ENCODE data around the gene TLR1. TPM values are rescaled to one million over a fixed set of nuclear protein-coding genes. Genes with fewer than 3 reads are reported as not detected.

TLR1 gene
- total RNA-seq, 2 donors from 2014 or later, result 3.6 to 8.9 TPM

DNA sequence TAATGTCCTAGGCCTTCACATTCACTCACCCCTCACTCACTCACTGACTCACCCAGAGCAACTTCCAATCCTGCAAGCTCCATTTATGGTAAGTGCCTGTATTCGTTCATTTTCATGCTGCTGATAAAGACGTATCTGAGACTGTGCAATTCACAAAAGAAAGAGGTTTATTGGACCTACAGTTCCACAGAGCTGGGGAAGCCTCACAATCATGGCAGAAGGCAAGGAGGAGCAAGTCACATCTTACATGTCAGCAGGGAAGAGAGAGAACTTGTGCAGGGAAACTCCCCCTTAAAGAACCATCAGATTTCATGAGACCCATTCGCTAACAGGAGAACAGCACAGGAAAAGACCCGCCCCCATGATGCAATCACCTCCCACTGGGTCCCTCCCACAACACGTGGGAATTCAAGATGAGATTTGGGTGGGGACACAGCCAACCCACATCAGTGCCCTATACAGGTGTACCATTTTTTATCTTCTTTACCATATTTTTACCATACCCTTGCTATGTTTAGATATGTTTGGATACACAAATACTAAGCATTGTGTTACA is 18.2 kb upstream of the TLR1 start:
- no peaks in the 10 kb centered on the region for H3K4me1 ChIP-seq
- no peak for DNase-seq (ENCODE audit: low spot score)
- no peaks in the 10 kb centered on the region for H3K36me3 ChIP-seq
- H3K4me3 ChIP-seq, result no peak overlapping the region
- H3K27me3 ChIP-seq, result no peaks in the 10 kb centered on the region
- no peak for TF ChIP-seq CTCF (IDR thresholded peaks at IDR 0.05)
- H3K27ac ChIP-seq, result no peak overlapping the region
- H3K9me3 ChIP-seq, result no peaks in the 10 kb centered on the region

DNA sequence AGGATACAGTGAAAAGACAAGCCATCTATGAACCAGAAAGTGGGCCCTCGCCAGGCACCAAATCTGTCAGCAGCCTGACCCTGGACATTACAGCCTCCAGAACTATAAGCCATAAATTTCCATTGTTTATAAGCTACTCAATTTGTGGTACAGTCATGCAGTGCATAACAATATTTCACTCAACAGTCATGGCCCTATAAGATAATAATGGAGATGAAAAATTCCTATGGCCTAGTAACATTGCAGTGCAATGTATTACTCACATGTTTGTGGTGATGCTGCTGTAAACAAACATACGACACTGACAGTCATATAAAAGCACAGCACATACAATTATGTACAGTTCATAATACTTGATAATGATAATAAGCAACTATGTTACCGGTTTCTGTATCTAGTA is 17.1 kb upstream of the TLR1 start:
- Histone ChIP-seq H3K4me1 (no peaks in the 10 kb centered on the region), H3K27ac (no peak overlapping the region), H3K36me3 (no peaks in the 10 kb centered on the region), H3K4me3 (no peak overlapping the region), H3K27me3 (no peaks in the 10 kb centered on the region), H3K9me3 (no peaks in the 10 kb centered on the region)
- no peak for TF ChIP-seq CTCF (IDR thresholded peaks at IDR 0.05)
- DNase-seq (ENCODE audit: low spot score), result no peak

GRCh38 chr4:38820329-38821061 is 15.9 kb upstream of the TLR1 start:
- no peak overlapping the region for H3K27ac ChIP-seq
- TF ChIP-seq CTCF (IDR thresholded peaks at IDR 0.05), result no peak
- DNase-seq (ENCODE audit: low spot score), result no peak
- H3K4me3 ChIP-seq, result no peak overlapping the region
- H3K27me3 ChIP-seq, result no peaks in the 10 kb centered on the region
- H3K4me1 ChIP-seq, result no peaks in the 10 kb centered on the region
- no peaks in the 10 kb centered on the region for H3K36me3 ChIP-seq
- H3K9me3 ChIP-seq, result no peaks in the 10 kb centered on the region

DNA sequence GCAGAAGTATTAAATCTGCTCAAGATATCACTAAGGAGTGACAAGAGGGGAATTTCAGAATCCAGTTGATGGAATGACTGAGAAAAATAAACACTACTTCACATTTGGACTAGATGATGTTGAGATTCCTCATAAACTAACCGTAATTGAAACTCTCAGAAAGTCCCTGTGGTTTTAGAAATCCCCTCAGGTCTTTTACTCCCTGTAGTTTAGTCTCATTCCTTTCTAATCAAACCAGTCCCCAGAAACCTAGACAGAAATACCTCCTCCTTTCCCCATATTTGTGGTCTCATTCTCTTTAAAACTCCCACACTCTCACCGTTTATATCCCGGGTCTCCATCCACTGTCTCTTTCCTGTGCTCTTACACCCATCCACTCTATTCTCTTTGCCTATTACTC is 15.0 kb upstream of the TLR1 start:
- Histone ChIP-seq H3K4me3 (no peak overlapping the region), H3K4me1 (no peaks in the 10 kb centered on the region), H3K27me3 (no peaks in the 10 kb centered on the region), H3K9me3 (no peaks in the 10 kb centered on the region), H3K27ac (no peak overlapping the region), H3K36me3 (no peaks in the 10 kb centered on the region)
- TF ChIP-seq CTCF (IDR thresholded peaks at IDR 0.05), result no peak
- DNase-seq (ENCODE audit: low spot score), result no peak

DNA sequence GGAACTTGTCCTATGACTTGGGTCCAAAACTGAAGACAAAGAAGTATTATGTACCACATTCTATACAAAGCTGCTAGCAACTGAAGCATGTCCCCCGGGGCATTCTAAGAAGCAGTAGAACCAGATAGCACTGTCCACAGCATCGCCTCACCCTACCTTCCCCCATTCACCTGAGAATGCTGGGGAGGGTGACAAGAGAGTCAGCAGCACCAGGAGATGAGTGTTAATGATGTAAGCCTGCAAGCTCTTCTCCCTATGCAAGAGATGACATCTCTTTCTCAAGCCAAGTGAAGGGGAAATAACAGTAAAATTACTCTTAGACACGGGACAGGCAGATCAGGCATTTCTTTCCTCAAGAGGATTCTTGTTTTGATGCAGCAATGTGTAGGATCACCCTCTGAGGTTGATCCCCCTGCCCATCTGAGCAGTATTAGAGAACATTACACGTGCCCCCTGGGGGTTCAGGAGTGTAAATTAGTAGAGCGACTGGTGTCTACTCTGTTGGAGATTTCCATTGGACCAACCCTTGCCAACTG is 13.9 kb upstream of the TLR1 start:
- H3K9me3 ChIP-seq, result no peaks in the 10 kb centered on the region
- H3K27ac ChIP-seq, result no peak overlapping the region
- TF ChIP-seq CTCF (IDR thresholded peaks at IDR 0.05), result no peak
- no peak overlapping the region for H3K4me3 ChIP-seq
- H3K36me3 ChIP-seq, result no peaks in the 10 kb centered on the region
- DNase-seq (ENCODE audit: low spot score), result no peak
- no peaks in the 10 kb centered on the region for H3K27me3 ChIP-seq
- H3K4me1 ChIP-seq, result no peaks in the 10 kb centered on the region

Data from right atrium auricular region (tissue), 2 donors.